Liver (tissue), 9 donors: Measurements from ENCODE around the gene TEDC1. TPM values are rescaled to one million over a fixed set of nuclear protein-coding genes. Genes with fewer than 3 reads are reported as not detected.

Source experiments
- DNase-seq: peaks from one replicate; pipeline ENCODE4 v3.0.0-alpha.2; 2017; ENCODE audit warnings: low spot score
- H3K27ac ChIP-seq, 2 donors: one replicate each; pipeline ENCODE4 v1.7.0; 2013; ENCODE audit warnings: inconsistent platforms in 2 of 2, low read length in 2 of 2, control low read depth in 1 of 2, low read depth in 1 of 2, mild to moderate bottlenecking in 1 of 2
- H3K27me3 ChIP-seq, 4 donors: one replicate each; pipeline versions ENCODE4 v1.6.1 to v1.7.0; 2013; ENCODE audit warnings: low read length in 3 of 4, inconsistent platforms in 1 of 4, mild to moderate bottlenecking in 1 of 4, moderate library complexity in 1 of 4; ENCODE audit not compliant: control insufficient read depth in 4 of 4, insufficient read depth in 4 of 4
- H3K36me3 ChIP-seq, 4 donors: one replicate each; pipeline versions ENCODE4 v1.6.1 to v1.7.0; 2013; ENCODE audit warnings: low read length in 3 of 4, mild to moderate bottlenecking in 3 of 4, low read depth in 1 of 4, moderate library complexity in 1 of 4; ENCODE audit not compliant: control insufficient read depth in 4 of 4, insufficient read depth in 3 of 4
- H3K4me1 ChIP-seq, 4 donors: one replicate each; pipeline versions ENCODE4 v1.6.1 to v1.7.0; 2013; ENCODE audit warnings: low read length in 3 of 4, mild to moderate bottlenecking in 3 of 4, moderate library complexity in 1 of 4; ENCODE audit not compliant: control insufficient read depth in 4 of 4, insufficient read depth in 4 of 4
- H3K4me3 ChIP-seq, 3 donors: one replicate each; pipeline versions ENCODE4 v1.6.1 to v1.7.0; 2013; ENCODE audit warnings: low read length in 3 of 3, control low read depth in 1 of 3, low read depth in 1 of 3, mild to moderate bottlenecking in 1 of 3
- H3K9ac ChIP-seq, 2 donors: one replicate each; pipeline ENCODE4 v1.7.0; 2013; ENCODE audit warnings: low read length in 2 of 2, mild to moderate bottlenecking in 2 of 2, moderate library complexity in 2 of 2, control low read depth in 1 of 2, low read depth in 1 of 2
- H3K9me3 ChIP-seq, 4 donors: one replicate each; pipeline versions ENCODE4 v1.6.1 to v1.7.0; 2013; ENCODE audit warnings: low read length in 3 of 4; ENCODE audit not compliant: control insufficient read depth in 4 of 4
- ATF3 ChIP-seq: IDR thresholded peaks from 2 replicates; pipeline ENCODE4 v1.6.1; 2016; ENCODE audit warnings: antibody characterized with exemption
- CTCF ChIP-seq: fragments of 150-350 bp; IDR thresholded peaks from 2 replicates; pipeline ENCODE4 v1.5.1; 2017; ENCODE audit warnings: improper control_type of control experiment, low read depth, low read length; ENCODE audit not compliant: missing input control
- EGR1 ChIP-seq, 2 donors: IDR thresholded peaks; 2 replicates each; pipeline ENCODE4 v1.6.1; 2016 to 2018; ENCODE audit warnings: antibody characterized with exemption in 2 of 2, low read depth in 2 of 2
- FOXA1 ChIP-seq: IDR thresholded peaks from 2 replicates; pipeline ENCODE4 v1.6.1; 2016; ENCODE audit warnings: antibody characterized with exemption
- FOXA2 ChIP-seq: IDR thresholded peaks from 2 replicates; pipeline ENCODE4 v1.6.1; 2016; ENCODE audit warnings: antibody characterized with exemption
- HNF4A ChIP-seq, 2 donors: conservative IDR thresholded peaks; 2 replicates each; pipeline ENCODE4 v1.6.1; 2016; ENCODE audit warnings: antibody characterized with exemption in 2 of 2, mild to moderate bottlenecking in 2 of 2
- JUND ChIP-seq, 2 donors: IDR thresholded peaks; 2 replicates each; pipeline ENCODE4 v1.6.1; 2016; ENCODE audit warnings: antibody characterized with exemption in 2 of 2
- MAX ChIP-seq: IDR thresholded peaks from 2 replicates; pipeline ENCODE4 v1.6.1; 2016; ENCODE audit warnings: antibody characterized with exemption
- NR2F2 ChIP-seq: IDR thresholded peaks from 2 replicates; pipeline ENCODE4 v1.6.1; 2016; ENCODE audit warnings: antibody characterized with exemption
- RAD21 ChIP-seq, 2 donors: IDR thresholded peaks; 2 replicates each; pipeline ENCODE4 v1.6.1; 2016; ENCODE audit warnings: antibody characterized with exemption in 2 of 2, mild to moderate bottlenecking in 2 of 2
- REST ChIP-seq: IDR thresholded peaks from 2 replicates; pipeline ENCODE4 v1.6.1; 2016; ENCODE audit warnings: antibody characterized with exemption, mild to moderate bottlenecking
- RXRA ChIP-seq, 2 donors: IDR thresholded peaks; 2 replicates each; pipeline ENCODE4 v1.6.1; 2017 to 2018; ENCODE audit warnings: antibody characterized with exemption in 2 of 2, mild to moderate bottlenecking in 1 of 2
- YY1 ChIP-seq: IDR thresholded peaks from 2 replicates; pipeline ENCODE4 v1.6.1; 2016; ENCODE audit warnings: antibody characterized with exemption, mild to moderate bottlenecking
- ZBTB33 ChIP-seq: IDR thresholded peaks from 2 replicates; pipeline ENCODE4 v1.6.1; 2016; ENCODE audit warnings: antibody characterized with exemption
- WGBS: extraction: QIAGEN DNeasy Blood & Tissue Kit; methylation state at CpG from one replicate; pipeline ENCODE4 v1.1.7; 2013; 5-methylcytosine and 5-hydroxymethylcytosine counted together
- polyA plus RNA-seq, 2 donors: library from polyadenylated mRNA; stranded (reverse) in 1 of 2; unstranded in 1 of 2; fragments of 200-250 nt in 1 of 2; fragments of >200 nt in 1 of 2; fragmentation: Nextera tagmentation in 1 of 2; extraction: Ambion mirVana in 1 of 2; gene quantifications; one replicate each; pipeline versions ENCODE4 v1.2.1 to v1.2.3, GENCODE V29; 2013 to 2015
- total RNA-seq, 2 donors: library from RNA; depleted of rRNA; stranded (reverse); fragments of >200 nt; gene quantifications; one replicate each; pipeline ENCODE4 v1.2.3, GENCODE V29; 2014
- donor health status: healthy.
- donor health status: healthy.
- donor health status: healthy.
- donor health status: healthy.
- donor health status: healthy.

TEDC1 gene
- total and polyA plus RNA-seq, 4 donors, result 0.97 to 7.5 (median 3.2) TPM

- H3K36me3 ChIP-seq, result peaks cover 0 to 1% (median 0%) of the 10 kb centered on the region in 4 donors
- H3K27me3 ChIP-seq, result no peaks in the 10 kb centered on the region
- no peak overlapping the region for H3K9ac ChIP-seq
- TF ChIP-seq HNF4A (conservative IDR thresholded peaks at IDR 0.05), result no peak
- no peak for TF ChIP-seq MAX
- no peak for TF ChIP-seq ZBTB33
- TF ChIP-seq CTCF, result no peak
- no peak for TF ChIP-seq FOXA1
- no peak for TF ChIP-seq ATF3
- no peak for TF ChIP-seq FOXA2
- no peak for TF ChIP-seq RXRA (IDR thresholded peaks at IDR 0.05)
- TF ChIP-seq JUND (IDR thresholded peaks at IDR 0.05), result no peak
- no peak for TF ChIP-seq REST
- WGBS, result 72% methylated on average over 34 of the region's 34 CpGs
- no peak overlapping the region for H3K4me3 ChIP-seq
- no peak for DNase-seq
- H3K4me1 ChIP-seq, result peaks cover 27 to 51% (median 36%) of the 10 kb centered on the region in 4 donors
- H3K9me3 ChIP-seq, result no peaks in the 10 kb centered on the region
- H3K27ac ChIP-seq, result no peak overlapping the region
Measured at GRCh38 chr14:105479431-105480158, 11.5 kb upstream of the TEDC1 start.

- WGBS, result 63% methylated on average over 15 of the region's 15 CpGs
- H3K9ac ChIP-seq, result no peak overlapping the region
- peaks cover 25 to 49% (median 32%) of the 10 kb centered on the region in 4 donors for H3K4me1 ChIP-seq
- H3K27ac ChIP-seq, result peak overlapping the region; percentile 85 to 88
- no peaks in the 10 kb centered on the region for H3K9me3 ChIP-seq
- no peak overlapping the region for H3K4me3 ChIP-seq
- no peaks in the 10 kb centered on the region for H3K27me3 ChIP-seq
- DNase-seq, result no peak
- peaks cover 0 to 1% (median 0%) of the 10 kb centered on the region in 4 donors for H3K36me3 ChIP-seq
- TF ChIP-seq RAD21 (IDR thresholded peaks at IDR 0.05), result no peak
- TF ChIP-seq RXRA (IDR thresholded peaks at IDR 0.05), result no peak
- no peak for TF ChIP-seq EGR1 (IDR thresholded peaks at IDR 0.05; ENCODE audit: low read depth in 2 of 2)
- TF ChIP-seq FOXA1, result no peak
- TF ChIP-seq ZBTB33, result no peak
- no peak for TF ChIP-seq YY1
- TF ChIP-seq CTCF, result no peak
- TF ChIP-seq NR2F2, result no peak
- TF ChIP-seq ATF3, result no peak
Measured at GRCh38 chr14:105480199-105480746, 10.8 kb upstream of the TEDC1 start.
